Body of pancreas (tissue), 4 donors: ENCODE data around the gene LRRN3.

Experiments
- CTCF ChIP-seq, 7 experiments: fragments of 450-650 bp in 4 of 7; fragments of 200-600 bp in 3 of 7; sonication (generic) in 3 of 7; IDR thresholded peaks; one replicate each; pipeline ENCODE4 v1.5.1; 2016 to 2019; ENCODE audit warnings: antibody characterized with exemption in 7 of 7
- POLR2A ChIP-seq, 3 donors: fragments of 450-650 bp; IDR thresholded peaks; one replicate each; pipeline ENCODE4 v1.6.1; 2016; ENCODE audit warnings: antibody characterized with exemption in 3 of 3, mild to moderate bottlenecking in 2 of 3

GRCh38 chr7:111115966-111116365 is 25.0 kb downstream of the LRRN3 start:
- TF ChIP-seq CTCF (IDR thresholded peaks at IDR 0.05): no peak
- no peak for TF ChIP-seq POLR2A (IDR thresholded peaks at IDR 0.05)
